ENCODE results near the gene RGS7BP. TPM values are rescaled to one million over a fixed set of nuclear protein-coding genes. Genes with fewer than 3 reads are reported as not detected.

Gene RGS7BP
- total and polyA plus RNA-seq, 4 donors = 0.92 to 27.3 (median 5.2) TPM

DNA sequence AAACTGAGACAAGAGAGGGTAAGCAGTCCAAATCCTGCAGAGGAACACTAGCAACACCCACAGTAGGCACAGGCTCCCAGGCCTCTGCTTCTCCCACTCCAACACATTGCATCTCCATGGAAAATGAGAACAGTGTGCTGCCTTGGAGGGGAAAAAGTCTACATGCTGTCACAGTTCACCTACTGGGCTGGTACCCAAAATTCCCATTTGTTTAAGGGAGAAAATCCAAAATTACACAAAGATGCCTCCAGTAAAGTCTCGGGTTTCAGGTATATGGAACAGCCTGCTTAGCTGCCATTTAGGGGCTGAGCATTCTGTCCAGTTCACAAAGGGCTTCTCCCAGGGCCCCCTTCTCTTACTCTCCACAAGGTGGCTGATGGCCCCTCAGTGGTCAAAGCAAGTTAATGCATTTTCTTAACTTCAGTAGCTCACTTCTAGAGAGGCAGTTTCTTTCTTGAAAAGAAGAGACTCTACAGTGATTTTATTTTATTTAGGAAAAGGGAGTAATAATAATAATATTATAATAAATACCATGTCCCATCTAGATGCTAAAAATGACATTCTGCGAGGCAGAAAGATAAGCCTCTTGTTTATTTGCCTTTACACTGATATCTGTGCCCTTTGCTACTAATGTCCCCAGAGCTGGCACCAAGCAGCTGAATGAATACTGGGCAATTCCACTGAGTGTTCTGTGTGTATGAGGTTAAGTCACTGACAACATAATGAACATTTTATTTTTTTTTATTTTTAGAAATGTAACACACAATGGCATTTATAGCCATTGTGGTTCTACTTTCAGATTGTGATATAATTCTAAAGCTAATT is 89.4 kb downstream of the RGS7BP start:
- Histone ChIP-seq H3K4me3 (ENCODE audit: low read length in 2 of 2) (no peak overlapping the region), H3K9me3 (ENCODE audit: control insufficient read depth, low read length) (no peaks in the 10 kb centered on the region), H3K27ac (ENCODE audit: low read depth in 1 of 2, low read length in 2 of 2) (peak overlapping the region in 1 of 2 donors; percentile 36), H3K36me3 (ENCODE audit: control insufficient read depth in 1 of 2, insufficient read depth in 2 of 2, low read length in 1 of 2) (peaks cover 0 to 3% of the 10 kb centered on the region in 2 donors), H3K4me1 (ENCODE audit: control insufficient read depth in 1 of 2, insufficient read depth in 2 of 2, low read length in 2 of 2) (no peaks in the 10 kb centered on the region), H3K27me3 (ENCODE audit: control insufficient read depth in 1 of 2, insufficient read depth in 2 of 2, low read length in 1 of 2) (no peaks in the 10 kb centered on the region)
- DNase-seq (no peak), ATAC-seq (ENCODE audit: low FRiP score) (peak; percentile 65)
- WGBS, 2 donors = 2 to 11% methylated on average over 2 of the region's 2 CpGs
- intact Hi-C loops (cut with DNase I) = loop anchor here in 1 of 2 donors (2.0 kb wide), 1 partner anchor 88 kb away; the partner anchor contains the start of gene RGS7BP

DNA sequence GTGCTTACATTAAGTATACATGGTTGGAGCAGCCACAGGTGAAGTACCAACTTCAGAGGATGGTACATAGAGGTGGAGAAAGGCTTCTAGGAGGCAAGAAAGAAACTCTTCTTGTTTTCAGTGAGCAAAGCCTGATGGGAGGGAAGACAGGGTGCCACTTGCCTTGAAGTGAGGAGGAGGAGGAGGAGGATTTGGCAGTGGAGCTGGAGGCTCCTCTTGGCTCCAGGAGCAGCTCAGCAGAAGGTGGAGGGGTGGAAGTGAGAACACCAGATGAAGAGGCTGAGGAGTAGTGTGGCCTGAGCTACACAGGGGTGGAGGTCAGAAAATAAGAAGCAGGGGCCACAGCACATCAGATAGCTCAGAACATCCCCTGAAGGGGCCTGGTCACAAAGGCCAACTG is 93.4 kb downstream of the RGS7BP start:
- Histone ChIP-seq H3K36me3 (ENCODE audit: control insufficient read depth in 1 of 2, insufficient read depth in 2 of 2, low read length in 1 of 2) (peaks cover 2 to 3% of the 10 kb centered on the region in 2 donors), H3K4me1 (ENCODE audit: control insufficient read depth in 1 of 2, insufficient read depth in 2 of 2, low read length in 2 of 2) (peaks cover 0 to 3% of the 10 kb centered on the region in 2 donors), H3K9me3 (ENCODE audit: control insufficient read depth, low read length) (no peaks in the 10 kb centered on the region), H3K4me3 (ENCODE audit: low read length in 2 of 2) (no peak overlapping the region), H3K27ac (ENCODE audit: low read depth in 1 of 2, low read length in 2 of 2) (no peak overlapping the region), H3K27me3 (ENCODE audit: control insufficient read depth in 1 of 2, insufficient read depth in 2 of 2, low read length in 1 of 2) (no peaks in the 10 kb centered on the region)
- intact Hi-C loops (cut with DNase I) = no loop called here
- ATAC-seq (ENCODE audit: low FRiP score) = no peak
- no peak for DNase-seq

DNA sequence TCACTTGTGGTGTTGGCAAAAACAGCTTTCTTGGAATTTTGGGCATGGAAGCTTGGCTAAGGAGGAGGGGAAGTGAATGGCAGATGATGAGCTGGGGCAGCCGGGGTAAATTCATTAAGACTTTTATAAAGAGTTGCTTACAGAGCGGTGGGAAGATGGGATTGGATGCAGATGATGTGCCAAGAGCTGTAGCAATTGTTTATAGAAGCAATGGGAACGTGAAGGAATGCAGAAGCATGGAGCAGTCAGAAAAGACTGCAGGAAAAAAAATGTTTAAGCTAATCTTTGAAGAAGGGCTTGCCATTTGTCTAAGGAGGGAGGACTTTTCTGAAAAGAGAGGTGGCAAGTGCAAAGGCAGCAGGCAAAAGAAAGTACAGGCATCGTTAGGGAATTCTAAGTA is 97.9 kb downstream of the RGS7BP start:
- WGBS, 2 donors = 17 to 23% methylated on average over 4 of the region's 4 CpGs
- ATAC-seq (ENCODE audit: low FRiP score) (no peak), DNase-seq (no peak)
- H3K27ac ChIP-seq (ENCODE audit: low read depth in 1 of 2, low read length in 2 of 2) = no peak overlapping the region
- intact Hi-C loops (cut with DNase I) = no loop called here
- H3K4me3 ChIP-seq (ENCODE audit: low read length in 2 of 2) = no peak overlapping the region
- H3K27me3 ChIP-seq (ENCODE audit: control insufficient read depth in 1 of 2, insufficient read depth in 2 of 2, low read length in 1 of 2) = no peaks in the 10 kb centered on the region
- no peaks in the 10 kb centered on the region for H3K9me3 ChIP-seq (ENCODE audit: control insufficient read depth, low read length)
- H3K36me3 ChIP-seq (ENCODE audit: control insufficient read depth in 1 of 2, insufficient read depth in 2 of 2, low read length in 1 of 2) = peaks cover 3% of the 10 kb centered on the region in 2 donors
- H3K4me1 ChIP-seq (ENCODE audit: control insufficient read depth in 1 of 2, insufficient read depth in 2 of 2, low read length in 2 of 2) = peaks cover 0 to 7% of the 10 kb centered on the region in 2 donors

DNA sequence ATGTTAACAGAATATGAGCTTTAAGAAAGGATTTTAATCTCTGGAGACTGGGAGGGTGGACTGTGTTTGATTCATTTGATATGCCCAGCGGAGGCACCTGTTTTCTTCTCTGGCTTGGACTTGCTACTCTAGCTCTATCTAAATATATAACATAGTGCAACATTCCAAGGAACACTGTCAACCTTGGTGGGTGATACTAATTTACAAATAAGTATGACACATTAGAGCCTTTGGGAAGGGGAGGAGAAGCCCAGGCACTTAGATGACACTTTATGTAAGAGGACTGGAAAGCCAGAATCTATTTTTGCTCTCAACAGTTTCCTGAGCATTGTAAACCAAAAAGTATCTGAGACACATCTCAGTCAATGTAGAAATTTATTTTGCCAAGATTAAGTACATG is 101.1 kb downstream of the RGS7BP start:
- ATAC-seq (ENCODE audit: low FRiP score) (no peak), DNase-seq (no peak)
- WGBS, 2 donors = 100% methylated on average over 1 of the region's 1 CpG
- H3K27ac ChIP-seq (ENCODE audit: low read depth in 1 of 2, low read length in 2 of 2) = no peak overlapping the region
- H3K4me3 ChIP-seq (ENCODE audit: low read length in 2 of 2) = no peak overlapping the region
- intact Hi-C loops (cut with DNase I) = loop anchor here in 1 of 2 donors (5.0 kb wide), 1 partner anchor 460 kb away; no protein-coding TSS in a partner anchor
- H3K9me3 ChIP-seq (ENCODE audit: control insufficient read depth, low read length) = no peaks in the 10 kb centered on the region
- H3K36me3 ChIP-seq (ENCODE audit: control insufficient read depth in 1 of 2, insufficient read depth in 2 of 2, low read length in 1 of 2) = peaks cover 0 to 3% of the 10 kb centered on the region in 2 donors
- H3K4me1 ChIP-seq (ENCODE audit: control insufficient read depth in 1 of 2, insufficient read depth in 2 of 2, low read length in 2 of 2) = peaks cover 0 to 7% of the 10 kb centered on the region in 2 donors
- H3K27me3 ChIP-seq (ENCODE audit: control insufficient read depth in 1 of 2, insufficient read depth in 2 of 2, low read length in 1 of 2) = no peaks in the 10 kb centered on the region

DNA sequence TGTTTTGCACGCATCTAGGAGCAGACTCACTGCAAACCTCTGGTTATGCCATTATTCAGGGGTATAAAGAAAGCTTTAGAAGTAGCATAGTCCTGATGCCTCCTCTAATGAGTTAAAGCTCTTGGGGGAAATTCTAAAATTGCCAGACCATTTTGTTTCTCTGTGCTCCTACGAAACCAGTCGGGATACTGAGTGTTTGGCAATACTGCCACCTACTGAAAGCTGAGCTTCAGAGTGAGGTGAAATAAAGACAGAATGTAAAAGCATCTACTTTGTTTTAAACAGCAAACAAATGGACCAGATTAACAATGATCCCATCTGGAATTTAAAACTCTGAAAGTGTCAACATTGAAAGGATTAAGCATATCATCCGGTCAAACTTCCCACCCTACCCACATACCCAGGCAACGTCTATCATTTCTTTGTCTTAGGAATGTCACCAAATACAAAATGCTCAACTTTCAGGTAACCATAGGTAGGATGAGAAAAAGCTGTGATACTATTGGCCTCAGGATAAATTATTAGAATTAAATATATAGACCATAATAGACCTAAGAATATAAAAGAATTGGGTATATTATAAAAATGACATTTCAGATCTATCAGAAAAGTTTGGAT is 106.6 kb downstream of the RGS7BP start:
- intact Hi-C loops (cut with DNase I) = loop anchor here (5.0 to 10.0 kb wide), 3 partner anchors 105 to 468 kb away; partner anchors contain the start of gene RGS7BP (in 2 of the 2)
- ATAC-seq (ENCODE audit: low FRiP score) = peak; percentile 81
- H3K27ac ChIP-seq (ENCODE audit: low read depth in 1 of 2, low read length in 2 of 2) = no peak overlapping the region
- peaks cover 0 to 2% of the 10 kb centered on the region in 2 donors for H3K4me1 ChIP-seq (ENCODE audit: control insufficient read depth in 1 of 2, insufficient read depth in 2 of 2, low read length in 2 of 2)
- 13 to 17% methylated on average over 5 of the region's 5 CpGs for WGBS, 2 donors
- H3K27me3 ChIP-seq (ENCODE audit: control insufficient read depth in 1 of 2, insufficient read depth in 2 of 2, low read length in 1 of 2) = no peaks in the 10 kb centered on the region
- H3K9me3 ChIP-seq (ENCODE audit: control insufficient read depth, low read length) = no peaks in the 10 kb centered on the region
- no peak overlapping the region for H3K4me3 ChIP-seq (ENCODE audit: low read length in 2 of 2)
- no peak for DNase-seq
- H3K36me3 ChIP-seq (ENCODE audit: control insufficient read depth in 1 of 2, insufficient read depth in 2 of 2, low read length in 1 of 2) = no peaks in the 10 kb centered on the region

DNA sequence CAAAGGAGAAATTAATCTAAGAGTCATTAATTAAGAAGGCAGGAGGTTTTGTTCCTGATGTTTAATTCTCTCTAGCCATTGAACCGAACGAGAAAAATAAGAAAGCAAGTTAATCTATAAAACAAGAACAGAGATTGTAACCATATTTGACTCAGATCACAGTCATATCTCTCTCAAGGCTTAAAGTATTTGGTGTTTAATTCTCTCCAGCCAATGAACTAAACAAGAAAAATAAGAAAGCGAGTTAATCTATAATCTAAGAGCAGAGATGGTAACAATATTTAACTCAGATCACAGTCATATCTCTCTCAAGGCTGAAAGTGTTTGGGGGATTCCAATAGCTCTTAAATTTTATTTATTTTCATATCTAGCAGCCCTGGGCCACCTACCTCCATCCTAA is 110.1 kb downstream of the RGS7BP start:
- no peak for DNase-seq
- Histone ChIP-seq H3K4me3 (ENCODE audit: low read length in 2 of 2) (no peak overlapping the region), H3K27me3 (ENCODE audit: control insufficient read depth in 1 of 2, insufficient read depth in 2 of 2, low read length in 1 of 2) (no peaks in the 10 kb centered on the region), H3K36me3 (ENCODE audit: control insufficient read depth in 1 of 2, insufficient read depth in 2 of 2, low read length in 1 of 2) (no peaks in the 10 kb centered on the region), H3K4me1 (ENCODE audit: control insufficient read depth in 1 of 2, insufficient read depth in 2 of 2, low read length in 2 of 2) (peaks cover 0 to 2% of the 10 kb centered on the region in 2 donors), H3K9me3 (ENCODE audit: control insufficient read depth, low read length) (no peaks in the 10 kb centered on the region), H3K27ac (ENCODE audit: low read depth in 1 of 2, low read length in 2 of 2) (no peak overlapping the region)
- intact Hi-C loops (cut with DNase I) = loop anchor here in 1 of 2 donors (10.0 kb wide), 1 partner anchor 471 kb away; no protein-coding TSS in a partner anchor
- 79 to 87% methylated on average over 3 of the region's 3 CpGs for WGBS, 2 donors
- ATAC-seq (ENCODE audit: low FRiP score) = no peak

DNA sequence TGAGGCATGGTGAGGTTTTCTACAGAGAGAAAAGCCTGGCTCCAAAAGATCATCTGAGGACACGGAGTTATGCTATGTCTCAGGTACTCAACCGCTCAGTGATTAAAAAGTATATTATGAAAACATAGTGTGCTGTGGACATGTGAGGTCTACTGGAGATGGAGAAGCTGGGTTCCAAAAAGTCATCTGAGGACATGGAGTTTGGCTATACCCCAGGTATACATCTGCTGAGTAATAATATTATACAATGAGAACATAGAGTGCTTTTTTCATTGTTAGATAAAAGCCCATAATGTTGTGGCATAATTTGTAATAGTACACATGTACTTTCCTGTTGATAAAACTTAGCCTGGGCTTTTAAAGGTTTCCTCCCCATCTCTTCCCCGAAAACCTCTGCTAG is 113.8 kb downstream of the RGS7BP start:
- no peaks in the 10 kb centered on the region for H3K9me3 ChIP-seq (ENCODE audit: control insufficient read depth, low read length)
- WGBS, 2 donors = 91 to 95% methylated on average over 3 of the region's 3 CpGs

DNA sequence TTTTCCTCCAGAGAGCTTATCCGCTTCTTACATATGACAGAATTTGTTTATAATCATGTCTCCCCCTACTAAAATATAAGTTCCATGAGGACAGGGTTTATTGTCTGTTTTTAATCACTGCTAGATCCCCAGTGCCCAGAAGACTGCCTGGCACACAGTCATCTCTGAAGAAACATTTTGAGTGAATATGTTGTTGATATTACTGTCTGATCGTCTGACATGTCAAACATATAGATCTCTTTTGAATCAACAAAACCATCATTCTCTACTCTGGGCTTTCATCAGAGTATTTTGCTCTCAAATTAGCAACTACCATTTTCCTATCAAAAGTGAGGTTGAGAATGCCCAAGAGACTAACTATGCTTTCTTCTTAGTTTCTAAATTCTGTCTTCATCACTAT is 117.2 kb downstream of the RGS7BP start:
- intact Hi-C loops (cut with DNase I) = no loop called here
- ATAC-seq (ENCODE audit: low FRiP score) (no peak), DNase-seq (no peak)
- H3K4me1 ChIP-seq (ENCODE audit: control insufficient read depth in 1 of 2, insufficient read depth in 2 of 2, low read length in 2 of 2) = no peaks in the 10 kb centered on the region
- H3K27ac ChIP-seq (ENCODE audit: low read depth in 1 of 2, low read length in 2 of 2) = no peak overlapping the region
- H3K27me3 ChIP-seq (ENCODE audit: control insufficient read depth in 1 of 2, insufficient read depth in 2 of 2, low read length in 1 of 2) = no peaks in the 10 kb centered on the region
- WGBS, 2 donors = 48 to 63% methylated on average over 2 of the region's 2 CpGs
- H3K36me3 ChIP-seq (ENCODE audit: control insufficient read depth in 1 of 2, insufficient read depth in 2 of 2, low read length in 1 of 2) = no peaks in the 10 kb centered on the region
- no peaks in the 10 kb centered on the region for H3K9me3 ChIP-seq (ENCODE audit: control insufficient read depth, low read length)
- no peak overlapping the region for H3K4me3 ChIP-seq (ENCODE audit: low read length in 2 of 2)

More for the DNA sequence above, 113.8 kb downstream of the RGS7BP start:
- no peak for DNase-seq
- no peaks in the 10 kb centered on the region for H3K36me3 ChIP-seq (ENCODE audit: control insufficient read depth in 1 of 2, insufficient read depth in 2 of 2, low read length in 1 of 2)
- no peaks in the 10 kb centered on the region for H3K4me1 ChIP-seq (ENCODE audit: control insufficient read depth in 1 of 2, insufficient read depth in 2 of 2, low read length in 2 of 2)
- H3K27me3 ChIP-seq (ENCODE audit: control insufficient read depth in 1 of 2, insufficient read depth in 2 of 2, low read length in 1 of 2) = no peaks in the 10 kb centered on the region
- intact Hi-C loops (cut with DNase I) = loop anchor here in 1 of 2 donors (10.0 kb wide), 1 partner anchor 475 kb away; no protein-coding TSS in a partner anchor
- H3K4me3 ChIP-seq (ENCODE audit: low read length in 2 of 2) = no peak overlapping the region
- no peak overlapping the region for H3K27ac ChIP-seq (ENCODE audit: low read depth in 1 of 2, low read length in 2 of 2)
- no peak for ATAC-seq (ENCODE audit: low FRiP score)

Measured in aorta (tissue), 5 donors.